OCI-LY7 (cell line): Measurements from ENCODE around the gene TIPIN. TPM values are rescaled to one million over a fixed set of nuclear protein-coding genes. Genes with fewer than 3 reads are reported as not detected.

Experiments
- BruUV-seq: library from RNA; stranded (reverse); fragments of 400-500 nt; replicated peaks from 2 replicates; lab custom pipeline; 2021; lab: Mats Ljungman, UMichigan
- CTCF ChIA-PET: fragments of 300-600 bp; sonication (Branson Sonifier 250); formaldehyde crosslinking; loops from one replicate; lab custom pipeline; 2022; ENCODE audit warnings: antibody characterized with exemption; ENCODE audit not compliant: unreplicated experiment; lab: Charles Lee
- POLR2A ChIA-PET: fragments of 300-600 bp; sonication (Branson Sonifier 250); formaldehyde crosslinking; loops from one replicate; lab custom pipeline; 2022; ENCODE audit warnings: antibody characterized with exemption; lab: Charles Lee
- DNase-seq: peaks from one replicate; pipeline ENCODE4 v3.0.0-alpha.2; 2015; ENCODE audit warnings: low spot score
- H2AFZ ChIP-seq: fragments of 200-600 bp; sonication (generic), shearing (Covaris generic); 2 replicates; pipeline ENCODE4 v1.6.1; 2014; ENCODE audit warnings: mild to moderate bottlenecking, antibody characterized with exemption, low read length, moderate library complexity
- H3K27ac ChIP-seq: fragments of 200-600 bp; sonication (generic); 2 replicates; pipeline ENCODE4 v1.5.1; 2014; ENCODE audit warnings: mixed run types, low read depth, mild to moderate bottlenecking, moderate library complexity, low read length, inconsistent platforms; ENCODE audit not compliant: poor library complexity, severe bottlenecking
- H3K36me3 ChIP-seq: fragments of 200-600 bp; sonication (generic); 2 replicates; pipeline ENCODE4 v1.6.1; 2014; ENCODE audit warnings: mild to moderate bottlenecking, antibody characterized with exemption, low read length, moderate library complexity, mixed read lengths; ENCODE audit not compliant: insufficient read depth
- H3K4me1 ChIP-seq: fragments of 200-600 bp; sonication (generic); 2 replicates; pipeline ENCODE4 v1.5.1; 2014; ENCODE audit warnings: mild to moderate bottlenecking, low read length; ENCODE audit not compliant: insufficient read depth, poor library complexity, severe bottlenecking
- H3K4me2 ChIP-seq: fragments of 200-600 bp; sonication (generic); 2 replicates; pipeline ENCODE4 v1.6.1; 2014; ENCODE audit warnings: mild to moderate bottlenecking, low read length
- H3K4me3 ChIP-seq: fragments of 200-600 bp; sonication (generic); 2 replicates; pipeline ENCODE4 v1.5.1; 2014; ENCODE audit warnings: mild to moderate bottlenecking, low read depth, low read length; ENCODE audit not compliant: poor library complexity, severe bottlenecking
- H3K79me2 ChIP-seq: fragments of 200-600 bp; sonication (generic); 2 replicates; pipeline ENCODE4 v1.6.1; 2016; ENCODE audit warnings: low read depth, mild to moderate bottlenecking, low read length, moderate library complexity, mixed read lengths; ENCODE audit not compliant: insufficient read depth
- H3K9me2 ChIP-seq: fragments of 200-600 bp; sonication (generic); 2 replicates; pipeline ENCODE4 v1.6.1; 2016; ENCODE audit warnings: mild to moderate bottlenecking, low read length, mixed read lengths; ENCODE audit not compliant: insufficient read depth
- H3K9me3 ChIP-seq: fragments of 200-600 bp; sonication (generic); 2 replicates; pipeline ENCODE4 v1.6.1; 2014; ENCODE audit warnings: mild to moderate bottlenecking, mixed run types, low read length, mixed read lengths
- H4K20me1 ChIP-seq: fragments of 200-600 bp; sonication (generic); 2 replicates; pipeline ENCODE4 v1.6.1; 2014; ENCODE audit warnings: mild to moderate bottlenecking, antibody characterized with exemption, low read length, moderate library complexity, mixed read lengths; ENCODE audit not compliant: insufficient read depth
- CTCF ChIP-seq: fragments of 200-600 bp; sonication (generic); conservative IDR thresholded peaks from 2 replicates; pipeline ENCODE4 v1.5.1; 2014; ENCODE audit warnings: mild to moderate bottlenecking, antibody characterized with exemption, low read length, moderate library complexity, mixed read lengths
- EZH2phosphoT487 ChIP-seq: fragments of 200-600 bp; sonication (generic); IDR thresholded peaks from 2 replicates; pipeline ENCODE4 v1.6.1; 2018; ENCODE audit warnings: low read depth, borderline replicate concordance, mild to moderate bottlenecking, mixed run types, antibody characterized with exemption, low read length, moderate library complexity, mixed read lengths
- intact Hi-C: fragments of 100-400 bp; cut with micrococcal nuclease; formaldehyde crosslinking; loops from one replicate; pipeline ENCODE4 v1.10.0; 2022; ENCODE audit not compliant: unreplicated experiment
- small RNA-seq: library from RNA; depleted of rRNA; stranded (forward); fragments of <200 nt; gene quantifications from one replicate; pipeline ENCODE3, GENCODE V24; 2014
- total RNA-seq, 2 experiments: library from RNA; depleted of rRNA in 1 of 2; stranded (reverse); fragments of >200 nt in 1 of 2; shearing (Covaris generic) in 1 of 2; gene quantifications; 2 replicates each; pipeline ENCODE4 v1.2.3, GENCODE V29; 2014 to 2022

The TIPIN gene
- total RNA-seq, 2 experiments from 2014 or later = 26.0 to 38.1 TPM

DNA sequence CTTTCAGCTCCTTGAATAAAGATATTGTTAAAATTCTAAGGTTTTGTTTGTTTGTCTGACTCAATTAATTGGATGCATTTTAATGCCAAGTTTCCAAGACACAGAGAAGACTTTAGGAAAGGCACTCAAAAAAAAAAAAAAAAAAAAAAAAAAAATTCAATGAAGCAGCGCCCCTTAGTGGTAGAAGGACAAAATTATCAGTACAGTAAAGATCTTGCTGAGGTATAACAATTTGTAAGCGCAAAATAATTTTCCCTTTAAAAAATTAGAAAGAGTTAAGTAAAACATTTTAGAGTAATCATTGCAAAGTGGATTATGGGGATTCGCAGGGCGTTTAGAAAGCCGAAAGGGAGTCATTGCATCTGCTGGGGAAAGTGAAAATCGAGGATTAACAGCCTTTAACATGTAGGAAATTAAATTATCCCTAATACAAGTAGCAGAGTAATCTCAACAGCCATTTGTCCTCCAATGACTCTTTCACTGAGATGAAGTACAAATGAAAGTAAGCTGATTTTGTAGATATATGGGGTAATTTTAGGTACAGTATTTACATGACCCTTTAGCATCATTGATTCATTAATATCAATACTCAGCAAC lies 68.9 kb downstream of the TIPIN start:
- Histone ChIP-seq H4K20me1 (no peaks in the 10 kb centered on the region), H3K79me2 (peaks cover under 1% of the 10 kb centered on the region; the same call in 1 of the 2 replicates), H3K9me3 (no peaks in the 10 kb centered on the region), H3K36me3 (no peaks in the 10 kb centered on the region), H3K9me2 (no peaks in the 10 kb centered on the region), H2AFZ (no peak overlapping the region), H3K27ac (no peak overlapping the region), H3K4me1 (peaks cover 13% of the 10 kb centered on the region), H3K4me3 (no peak overlapping the region), H3K4me2 (peak overlapping the region; percentile 11; the same call in 1 of the 2 replicates)
- DNase-seq = peak; percentile 61
- BruUV-seq = no TSS peak
- TF ChIP-seq EZH2phosphoT487 (no peak), CTCF (peak; percentile 88)
- intact Hi-C loops = loop anchor here (2.0 to 10.0 kb wide), 2 partner anchors 173 to 305 kb away; no protein-coding TSS in a partner anchor
- CTCF ChIA-PET = interaction anchor here (0.5 kb wide), 1 partner anchor 1127 kb away, joined by 4 read pairs; no protein-coding TSS in a partner anchor
- POLR2A ChIA-PET = interaction anchor here (1.0 kb wide), 1 partner anchor 9 kb away, joined by 8 read pairs; no protein-coding TSS in a partner anchor

Small RNAs within 50 kb of the gene (small RNA-seq; reads per million reads assigned to genes)
- gene RF00019 (not detected), gene SCARNA14 (9.6 reads per million, percentile 95 among the genes with 10 or more reads in this experiment)

Other genes starting within 250 kb of the TIPIN start
- 3.3 and 3.5 TPM in 2 replicates for gene MEGF11, start 102.9 kb downstream of the TIPIN start, total RNA-seq (2014; rRNA removed; shearing (Covaris generic))
- gene MEGF11, start 102.9 kb downstream of the TIPIN start, total RNA-seq (2022) = 6.8 and 9.1 TPM in 2 replicates
- gene DIS3L, start 63.1 kb downstream of the TIPIN start, total RNA-seq (2014; rRNA removed; shearing (Covaris generic)) = 33.9 and 41.2 TPM in 2 replicates
- gene DIS3L, start 63.1 kb downstream of the TIPIN start, total RNA-seq (2022) = 57.8 and 67.6 TPM in 2 replicates
- gene MAP2K1, start 30.2 kb upstream of the TIPIN start, total RNA-seq (2014; rRNA removed; shearing (Covaris generic)) = 37.2 and 43.9 TPM in 2 replicates
- 82.6 and 95.8 TPM in 2 replicates for gene MAP2K1, start 30.2 kb upstream of the TIPIN start, total RNA-seq (2022)
- 30.7 and 32.6 TPM in 2 replicates for gene SNAPC5, start 141.1 kb upstream of the TIPIN start, total RNA-seq (2014; rRNA removed; shearing (Covaris generic))
- 25.7 and 26.5 TPM in 2 replicates for gene SNAPC5, start 141.1 kb upstream of the TIPIN start, total RNA-seq (2022)
- gene RPL4, start 148.2 kb upstream of the TIPIN start, total RNA-seq (2014; rRNA removed; shearing (Covaris generic)) = 5,185 and 5,381 TPM in 2 replicates
- 4,316 and 4,489 TPM in 2 replicates for gene RPL4, start 148.2 kb upstream of the TIPIN start, total RNA-seq (2022)
- gene ZWILCH, start 148.6 kb upstream of the TIPIN start, total RNA-seq (2014; rRNA removed; shearing (Covaris generic)) = 36.9 and 37.4 TPM in 2 replicates
- 49.0 and 50.2 TPM in 2 replicates for gene ZWILCH, start 148.6 kb upstream of the TIPIN start, total RNA-seq (2022)
- not detected in 2 replicates for gene LCTL, start 209.3 kb upstream of the TIPIN start, total RNA-seq (2014; rRNA removed; shearing (Covaris generic))
- not detected in 2 replicates for gene LCTL, start 209.3 kb upstream of the TIPIN start, total RNA-seq (2022)